Activated CD4-positive, alpha-beta T cell treated with anti-CD3 and anti-CD28 coated beads, Interleukin-2, amount 50 U/mL, for 4 hours (primary cell): Measurements from ENCODE around the gene SLC16A6.
"Not testable (repeated sequence)": the region's sequence is repeated elsewhere in the genome, so short reads cannot be mapped to it uniquely, and the experiment has no call there.

Source experiments
- DNase-seq, 2 experiments: peaks; one replicate each; pipeline ENCODE4 v3.0.0-alpha.2; 2020

SLC16A6 gene

GRCh38 chr17:68310152-68310551 is 19.2 kb upstream of the SLC16A6 start:
- DNase-seq = peak; percentile 48 to 52

- not testable (repeated sequence) for DNase-seq
Measured at GRCh38 chr17:68309066-68309670, 18.2 kb upstream of the SLC16A6 start.

GRCh38 chr17:68308486-68308885 is 17.6 kb upstream of the SLC16A6 start:
- DNase-seq = not testable (repeated sequence)

GRCh38 chr17:68307443-68307842 is 16.5 kb upstream of the SLC16A6 start:
- DNase-seq = no peak

GRCh38 chr17:68306819-68307218 is 15.9 kb upstream of the SLC16A6 start:
- no peak for DNase-seq

- DNase-seq = no peak
Measured at GRCh38 chr17:68305142-68305541, 14.2 kb upstream of the SLC16A6 start.

- DNase-seq = no peak
Measured at GRCh38 chr17:68304706-68305105, 13.8 kb upstream of the SLC16A6 start.

- DNase-seq = no peak
Measured at GRCh38 chr17:68302666-68303065, 11.7 kb upstream of the SLC16A6 start.

- DNase-seq = no peak
Measured at GRCh38 chr17:68302066-68302564, 11.2 kb upstream of the SLC16A6 start.

GRCh38 chr17:68301438-68301959 is 10.6 kb upstream of the SLC16A6 start:
- DNase-seq = no peak

- no peak for DNase-seq
Measured at GRCh38 chr17:68299817-68300216, 8.9 kb upstream of the SLC16A6 start.

GRCh38 chr17:68298601-68299000 is 7.7 kb upstream of the SLC16A6 start:
- DNase-seq = no peak

- no peak for DNase-seq
Measured at GRCh38 chr17:68297195-68297594, 6.3 kb upstream of the SLC16A6 start.

GRCh38 chr17:68296217-68297191 is 5.6 kb upstream of the SLC16A6 start:
- DNase-seq = no peak

- DNase-seq = peak; percentile 51 to 57
Measured at GRCh38 chr17:68295086-68295485, 4.2 kb upstream of the SLC16A6 start.

GRCh38 chr17:68294617-68295016 is 3.7 kb upstream of the SLC16A6 start:
- no peak for DNase-seq

GRCh38 chr17:68294196-68294555 is 3.2 kb upstream of the SLC16A6 start:
- no peak for DNase-seq

- no peak for DNase-seq
Measured at GRCh38 chr17:68293490-68294195, 2.7 kb upstream of the SLC16A6 start.

GRCh38 chr17:68292689-68293040 is 1.7 kb upstream of the SLC16A6 start:
- no peak for DNase-seq

GRCh38 chr17:68291836-68292688 is 1.1 kb upstream of the SLC16A6 start:
- DNase-seq = peak; percentile 82 to 87

GRCh38 chr17:68290268-68290954 is 516 bp downstream of the SLC16A6 start:
- DNase-seq = peak; percentile 22 to 31

- no peak for DNase-seq
Measured at GRCh38 chr17:68289936-68290267, 1.0 kb downstream of the SLC16A6 start.
